NCI-H526 treated with DMSO at 0.1 percent for 48 hours (cell line): ENCODE data around the gene IQCF6.
"Not testable (repeated sequence)": the region's sequence is repeated elsewhere in the genome, so short reads cannot be mapped to it uniquely, and the experiment has no call there.

Source experiments
- DNase-seq: peaks from one replicate; lab custom pipeline; 2025; lab: John Stamatoyannopoulos, UW

The IQCF6 gene

DNA sequence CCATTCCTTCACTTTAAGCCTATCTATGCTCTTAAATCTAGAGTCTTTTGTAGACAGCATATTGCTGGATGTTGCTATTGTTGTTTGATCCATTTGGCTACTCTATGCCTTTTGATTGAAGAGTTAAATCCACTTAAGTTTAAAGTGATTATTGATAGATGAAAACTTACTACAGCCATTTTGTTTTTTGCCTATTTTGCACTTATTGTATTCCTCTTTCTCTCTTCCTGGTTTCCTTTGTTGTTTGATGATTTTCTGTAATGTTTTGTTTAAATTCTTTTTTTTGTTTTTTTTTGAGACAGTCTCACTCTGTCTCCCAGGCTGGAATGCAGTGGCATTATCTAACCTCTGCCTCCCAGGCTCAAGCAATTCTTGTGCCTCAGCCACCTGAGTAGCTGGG lies 19.8 kb downstream of the IQCF6 start:
- no peak for DNase-seq

DNA sequence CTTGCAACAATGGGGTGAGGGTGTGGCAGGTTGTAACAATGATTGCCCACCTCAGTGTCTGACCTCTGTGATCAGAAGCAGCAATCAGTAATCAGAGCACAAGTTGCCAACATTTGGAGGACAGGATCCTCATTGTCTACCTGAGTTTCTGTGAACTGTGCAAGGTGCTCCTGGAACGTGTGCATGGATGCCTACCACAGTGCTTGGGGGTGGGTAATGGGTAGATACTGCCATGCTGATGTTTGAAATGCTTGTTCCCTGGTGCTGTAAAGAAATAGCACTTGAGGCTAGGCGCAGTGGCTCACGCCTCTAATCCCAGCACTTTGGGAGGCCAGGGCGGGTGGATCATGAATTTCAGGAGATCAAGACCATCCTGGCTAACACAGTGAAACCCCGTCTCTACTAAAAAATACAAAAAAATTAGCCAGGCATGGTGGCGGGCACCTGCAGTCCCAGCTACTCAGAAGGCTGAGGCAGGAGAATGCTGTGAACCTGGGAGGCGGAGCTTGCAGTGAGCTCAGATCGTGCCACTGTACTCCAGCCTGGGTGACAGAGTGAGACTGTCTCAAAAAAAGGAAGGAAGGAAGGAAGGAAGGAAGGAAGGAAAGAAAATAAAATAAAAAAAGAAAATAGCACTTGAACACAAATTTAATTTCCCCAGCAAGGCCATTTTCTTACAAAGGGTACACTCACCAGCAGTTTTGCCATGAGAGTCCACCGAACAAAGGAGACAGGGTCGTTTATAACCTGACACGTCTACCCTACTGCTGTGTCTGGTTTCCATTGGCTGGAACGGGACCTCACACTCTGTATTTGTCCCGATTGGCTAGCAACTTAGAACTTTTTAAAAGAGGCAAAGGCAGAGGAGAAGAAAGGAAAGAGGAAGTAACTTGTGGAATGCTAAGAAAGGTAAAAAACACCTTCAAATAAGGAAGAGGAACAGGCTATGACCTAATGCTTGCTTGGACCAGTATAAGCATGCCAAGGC lies 25.0 kb downstream of the IQCF6 start:
- DNase-seq: not testable (repeated sequence)

- DNase-seq: no peak
Observed at GRCh38 chr3:51751287-51751686, 27.8 kb downstream of the IQCF6 start.

DNA sequence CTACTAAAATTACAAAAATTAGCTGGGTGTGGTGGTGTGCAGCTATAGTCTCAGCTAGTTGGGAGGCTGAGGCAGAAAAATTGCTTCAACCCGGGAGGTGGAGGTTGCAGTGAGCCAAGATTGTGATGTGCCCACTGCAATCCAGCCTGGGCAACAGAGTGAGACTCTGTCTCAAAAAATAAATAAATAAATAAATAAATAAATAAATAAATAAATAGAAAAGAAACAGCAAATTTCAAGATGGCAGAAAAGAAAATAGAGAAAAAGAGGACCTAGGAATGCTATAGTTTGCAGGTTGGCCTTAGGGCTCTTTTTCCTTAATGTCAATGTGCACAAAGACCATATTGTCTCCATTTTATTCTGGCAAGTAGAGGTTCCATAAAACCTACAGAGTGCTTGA lies 28.2 kb downstream of the IQCF6 start:
- DNase-seq: no peak

- no peak for DNase-seq
Observed at GRCh38 chr3:51748327-51748726, 30.7 kb downstream of the IQCF6 start.

- DNase-seq: no peak
Observed at GRCh38 chr3:51747840-51748239, 31.2 kb downstream of the IQCF6 start.

DNA sequence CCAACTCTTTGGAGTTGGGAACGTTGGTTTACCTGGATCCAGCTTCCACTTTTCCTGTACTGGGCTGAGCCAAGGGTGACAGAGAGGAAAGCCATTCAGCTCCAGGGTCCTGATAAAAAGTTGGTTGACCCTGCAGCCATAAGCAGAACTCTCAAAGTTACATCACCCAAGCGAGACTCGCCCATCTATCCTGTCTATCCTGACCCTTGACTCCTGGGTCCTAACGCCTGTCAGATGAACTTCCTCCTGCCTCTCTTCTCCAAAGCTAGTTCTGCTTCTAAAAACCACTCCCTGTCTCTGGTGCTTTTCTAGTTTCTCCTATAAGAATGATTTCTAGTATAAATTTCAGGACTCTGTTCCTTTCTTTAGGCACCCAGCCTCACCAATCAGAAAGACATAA lies 36.1 kb downstream of the IQCF6 start:
- not testable (repeated sequence) for DNase-seq

GRCh38 chr3:51742320-51742719 lies 36.7 kb downstream of the IQCF6 start:
- DNase-seq: not testable (repeated sequence)

DNA sequence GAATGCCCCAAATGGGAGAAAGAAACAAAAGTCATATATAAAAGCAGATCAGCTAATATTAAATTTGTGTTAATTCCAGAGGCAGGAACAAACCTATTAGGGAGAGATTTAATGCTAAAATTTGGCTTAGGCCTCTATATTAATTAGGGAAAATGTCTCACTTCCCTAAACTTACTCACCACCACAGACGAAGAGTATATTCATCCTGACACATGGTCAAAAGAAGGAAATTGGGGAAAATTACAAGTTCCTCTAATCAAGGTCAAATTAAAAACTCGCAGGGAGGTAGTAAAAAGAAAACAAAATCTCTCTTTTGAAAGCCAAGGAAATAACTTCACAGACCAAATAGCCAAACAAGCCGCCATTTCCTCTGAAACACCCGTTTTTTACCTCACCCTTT lies 39.9 kb downstream of the IQCF6 start:
- no peak for DNase-seq

- no peak for DNase-seq
Observed at GRCh38 chr3:51735950-51736349, 43.1 kb downstream of the IQCF6 start.

- no peak for DNase-seq
Observed at GRCh38 chr3:51735039-51735438, 44.0 kb downstream of the IQCF6 start.

DNA sequence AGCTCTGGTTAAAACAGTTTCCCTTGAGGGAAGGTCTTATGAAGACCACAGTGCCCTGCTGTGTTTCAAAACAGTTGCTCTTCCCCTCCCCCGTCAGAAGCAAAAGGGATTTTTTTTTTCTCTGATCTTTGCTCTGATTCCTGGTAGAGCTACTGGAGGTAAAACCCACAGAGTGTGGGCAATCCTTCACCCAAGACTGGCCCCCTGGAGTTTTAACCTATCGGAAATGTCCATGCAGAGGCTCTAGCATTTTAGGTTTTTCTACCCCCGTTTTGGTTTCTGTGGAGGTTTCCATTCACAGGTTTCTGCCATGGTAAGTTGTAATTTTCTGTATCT lies 44.5 kb downstream of the IQCF6 start:
- DNase-seq: no peak

GRCh38 chr3:51733859-51734571 lies 45.0 kb downstream of the IQCF6 start:
- DNase-seq: no peak

GRCh38 chr3:51729042-51729633 lies 49.9 kb downstream of the IQCF6 start:
- no peak for DNase-seq
